ENCODE measurements around the gene POU6F1.
"Not testable (repeated sequence)": the region's sequence is repeated elsewhere in the genome, so short reads cannot be mapped to it uniquely, and the experiment has no call there.

POU6F1 gene

DNA sequence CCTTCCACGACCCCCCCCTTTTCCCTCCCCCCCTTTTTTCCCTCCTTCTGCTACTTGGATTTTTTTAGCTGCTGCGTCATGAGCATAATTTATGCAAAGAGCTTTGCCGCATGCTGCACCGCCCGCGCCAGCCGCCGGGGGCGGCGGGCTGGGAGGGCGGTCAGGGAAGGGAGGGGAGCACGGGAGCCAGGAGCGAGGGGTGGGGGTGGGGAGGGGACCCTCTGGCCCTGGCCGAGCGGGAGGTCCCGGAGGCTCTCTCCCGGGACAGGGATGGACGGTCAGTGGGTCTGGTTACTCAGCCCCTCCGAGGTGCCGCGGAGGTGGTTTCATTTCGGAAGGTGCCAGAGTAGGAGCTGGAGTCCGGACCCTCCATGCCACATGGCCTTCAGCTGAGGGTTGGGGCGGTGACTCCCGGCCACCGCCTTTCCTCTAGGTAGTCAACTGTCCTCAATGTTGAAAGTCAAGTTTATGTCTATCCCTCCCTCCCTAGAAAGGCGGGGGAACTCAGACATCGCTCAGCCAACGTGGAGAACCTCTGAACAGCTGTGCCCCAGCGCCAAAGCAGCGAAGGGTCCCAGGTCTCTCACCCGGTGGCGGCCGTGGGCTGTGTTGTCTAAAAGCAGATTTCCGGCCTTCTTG lies at the start of gene POU6F1:
TSS of gene POU6F1 (minus strand) at position 95 of the 639 bp plus-strand sequence. CDS start 11,226 bp downstream, outside the sequence.
- peak; percentile 88 for DNase-seq (ENCODE audit: low spot score)

- DNase-seq (ENCODE audit: low spot score): no peak
These were observed 47.2 kb upstream of the POU6F1 start for GRCh38 chr12:51265024-51265423.

- DNase-seq (ENCODE audit: low spot score): no peak
These were observed 46.4 kb upstream of the POU6F1 start for GRCh38 chr12:51264297-51264696.

DNA sequence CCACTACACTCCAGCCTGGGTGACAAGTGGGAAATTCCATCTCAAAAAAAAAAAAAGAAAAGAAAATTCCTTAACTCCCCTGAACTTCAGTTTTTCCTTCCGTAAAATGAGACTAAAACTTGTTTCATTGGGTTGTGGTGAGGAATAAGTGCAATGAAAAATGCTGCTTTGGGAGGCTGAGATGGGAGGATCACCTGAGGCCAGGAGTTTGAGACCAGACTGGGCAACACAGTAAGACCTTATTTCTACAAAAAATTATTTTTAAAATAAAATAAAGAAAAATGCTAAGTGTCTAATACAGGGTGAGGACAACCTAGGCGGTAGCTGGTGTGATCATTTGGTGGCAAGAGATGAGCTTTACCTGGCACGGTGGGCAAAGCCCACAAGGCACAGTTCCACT lies 45.5 kb upstream of the POU6F1 start:
- DNase-seq (ENCODE audit: low spot score): no peak

DNA sequence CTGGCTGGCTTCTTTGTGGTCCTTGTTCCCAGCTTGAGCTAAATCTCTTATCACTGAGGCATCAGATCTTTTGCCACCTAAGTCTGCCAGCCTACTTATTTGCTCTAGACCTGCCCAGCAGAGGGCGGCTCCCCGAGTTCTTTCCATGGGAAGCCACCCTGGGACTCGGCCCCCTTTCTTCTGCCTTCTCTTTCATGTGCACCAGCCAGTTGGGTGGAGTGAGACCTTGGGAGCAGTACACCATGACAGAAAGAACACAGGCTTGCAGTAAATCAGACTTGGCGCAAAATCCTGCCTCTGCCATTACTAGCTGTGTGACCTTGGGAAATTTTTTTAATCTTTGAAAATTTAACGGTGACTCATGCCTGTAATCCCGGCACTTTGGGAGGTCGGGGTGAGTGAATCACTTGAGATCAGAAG lies 44.9 kb upstream of the POU6F1 start:
- DNase-seq (ENCODE audit: low spot score): no peak

GRCh38 chr12:51259600-51259999 lies 41.7 kb upstream of the POU6F1 start:
- not testable (repeated sequence) for DNase-seq (ENCODE audit: low spot score)

- no peak for DNase-seq (ENCODE audit: low spot score)
These were observed 36.7 kb upstream of the POU6F1 start for GRCh38 chr12:51254536-51254935.

GRCh38 chr12:51253276-51253675 lies 35.4 kb upstream of the POU6F1 start:
- no peak for DNase-seq (ENCODE audit: low spot score)

GRCh38 chr12:51247523-51248206 lies 29.8 kb upstream of the POU6F1 start:
- no peak for DNase-seq (ENCODE audit: low spot score)

- DNase-seq (ENCODE audit: low spot score): no peak
These were observed 28.5 kb upstream of the POU6F1 start for GRCh38 chr12:51246254-51246853.

DNA sequence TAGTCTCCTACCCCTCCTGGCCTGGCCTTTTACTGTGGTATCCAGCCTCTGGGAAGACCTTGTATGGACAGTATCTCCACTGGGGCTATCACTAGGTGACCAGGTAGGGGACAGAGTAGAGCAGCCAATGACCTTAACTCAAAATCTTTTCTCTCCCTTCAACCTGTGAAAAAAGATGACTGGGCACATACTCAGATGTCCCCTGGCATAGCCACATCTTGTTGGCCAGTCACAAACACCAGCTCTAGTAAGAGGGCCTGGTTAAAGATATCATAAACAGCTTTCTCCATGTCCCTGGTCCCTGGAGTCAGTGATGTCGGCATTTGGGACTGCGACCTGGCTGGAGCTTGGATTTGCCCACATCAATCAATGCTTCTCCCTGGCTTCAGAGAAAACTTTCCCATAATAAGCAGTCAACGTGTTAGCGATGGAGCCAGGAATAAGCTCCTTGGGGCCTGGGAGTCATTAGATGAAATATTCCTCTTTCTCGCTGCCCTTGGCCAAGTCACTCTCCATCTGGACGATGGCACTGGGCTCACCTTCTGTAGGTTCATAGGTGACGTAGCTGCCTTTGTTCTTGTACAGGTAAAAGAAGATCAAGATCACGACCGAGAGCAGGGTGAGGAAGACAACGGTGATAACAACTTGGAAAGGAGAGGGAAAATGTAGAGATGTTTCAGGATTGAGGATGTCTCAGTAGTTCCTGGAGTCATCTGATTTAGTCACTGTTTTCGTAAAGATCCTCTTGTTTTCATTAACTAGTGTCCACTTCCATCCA lies 27.8 kb upstream of the POU6F1 start:
- no peak for DNase-seq (ENCODE audit: low spot score)

DNA sequence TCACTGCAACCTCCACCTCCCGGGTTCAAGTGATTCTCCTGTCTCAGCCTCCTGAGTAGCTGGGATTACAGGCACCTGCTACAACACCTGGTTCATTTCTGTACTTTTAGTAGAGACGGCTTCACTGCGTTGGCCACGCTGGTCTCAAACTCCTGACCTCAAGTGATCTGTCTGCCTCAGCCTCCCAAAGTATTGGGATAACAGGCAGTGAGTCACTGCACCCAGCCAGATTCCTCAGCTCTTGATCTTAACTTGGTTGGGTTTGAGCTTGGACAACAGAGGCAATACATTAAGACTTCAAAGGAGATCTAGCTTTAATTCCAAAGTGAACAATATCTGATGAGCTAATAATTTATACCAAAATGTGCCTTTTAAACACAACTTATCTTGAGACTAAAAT lies 26.4 kb upstream of the POU6F1 start:
- DNase-seq (ENCODE audit: low spot score): no peak

- no peak for DNase-seq (ENCODE audit: low spot score)
These were observed 25.0 kb upstream of the POU6F1 start for GRCh38 chr12:51242876-51243275.

GRCh38 chr12:51242120-51242519 lies 24.3 kb upstream of the POU6F1 start:
- DNase-seq (ENCODE audit: low spot score): no peak

DNA sequence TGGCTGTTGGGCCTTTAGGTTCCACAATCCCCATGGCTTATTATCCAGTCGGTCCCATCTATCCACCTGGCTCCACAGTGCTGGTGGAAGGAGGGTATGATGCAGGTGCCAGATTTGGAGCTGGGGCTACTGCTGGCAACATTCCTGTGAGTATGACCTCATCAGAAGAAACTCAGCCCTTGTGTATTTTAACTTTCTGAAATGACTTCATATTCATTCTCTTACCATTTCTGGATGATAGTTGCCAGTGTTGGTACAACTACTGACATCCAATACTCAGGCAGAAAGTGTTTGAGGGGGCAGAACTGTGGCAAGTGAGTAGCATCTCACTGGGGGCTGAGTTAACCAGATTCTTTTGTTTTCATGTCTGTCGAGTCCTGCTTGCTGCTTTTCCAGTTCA lies 23.1 kb upstream of the POU6F1 start:
- no peak for DNase-seq (ENCODE audit: low spot score)

DNA sequence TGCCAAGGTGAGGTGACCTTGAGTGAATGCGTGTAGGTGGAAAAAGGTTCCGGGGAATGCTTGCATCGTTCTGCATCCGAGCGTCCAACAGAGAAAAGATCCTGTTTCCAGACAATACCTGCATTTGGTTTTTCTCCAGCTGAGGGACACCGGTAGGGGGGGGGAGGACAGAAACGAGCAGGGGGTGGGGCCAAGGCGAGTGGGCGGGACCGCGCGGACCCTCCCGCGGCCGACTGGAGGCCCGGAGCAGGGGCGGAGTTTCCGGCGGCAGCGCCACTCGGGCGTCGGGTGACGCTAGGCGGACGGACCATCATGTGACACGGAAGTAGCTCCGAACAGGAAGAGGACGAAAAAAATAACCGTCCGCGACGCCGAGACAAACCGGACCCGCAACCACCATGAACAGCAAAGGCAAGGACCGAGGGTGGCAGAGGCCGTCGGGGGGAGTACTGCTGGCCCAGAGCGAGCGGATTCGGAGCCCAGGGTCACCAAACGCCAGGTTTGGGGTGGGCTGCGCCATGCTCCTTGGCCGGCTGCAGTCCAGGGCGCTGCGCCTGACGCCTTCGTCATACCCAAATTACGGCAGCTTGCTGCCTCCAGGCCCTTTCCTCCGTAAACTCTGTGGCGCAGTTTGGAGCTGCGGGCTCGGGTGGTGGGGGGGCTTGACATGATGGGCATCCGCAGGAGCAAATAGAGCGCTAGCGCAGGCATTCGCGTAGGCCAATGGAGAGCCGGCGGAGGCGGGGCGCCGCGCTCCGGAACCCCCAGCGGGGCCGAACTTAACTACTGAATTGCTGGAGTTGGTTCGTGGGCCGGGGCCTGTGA lies 20.9 kb upstream of the POU6F1 start, which contains the start of gene DAZAP2:
TSS of gene DAZAP2 (plus strand) at position 317 of the 825 bp plus-strand sequence. CDS start at position 399, 82 bp downstream.
- DNase-seq (ENCODE audit: low spot score): peak; percentile 96

- DNase-seq (ENCODE audit: low spot score): no peak
These were observed 20.2 kb upstream of the POU6F1 start for GRCh38 chr12:51238037-51238509.

DNA sequence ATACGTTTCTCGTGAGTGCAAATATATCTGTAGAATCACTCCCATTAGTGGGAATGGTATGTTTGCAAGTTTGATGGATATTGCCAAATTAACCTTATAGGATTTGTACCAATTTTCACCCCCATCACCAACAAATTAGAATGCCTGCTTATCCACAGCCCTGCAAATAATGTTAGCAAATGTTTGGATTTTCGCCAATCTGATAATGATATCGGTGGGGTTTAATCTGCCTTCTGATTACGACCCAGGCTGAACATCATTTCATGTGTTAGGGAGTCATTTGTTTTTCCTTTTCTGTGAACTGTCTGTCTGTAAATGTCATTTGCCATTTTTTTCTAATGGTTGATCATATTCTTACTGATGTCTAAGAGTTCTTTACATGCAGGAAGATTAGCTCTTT lies 16.7 kb upstream of the POU6F1 start:
- no peak for DNase-seq (ENCODE audit: low spot score)

DNA sequence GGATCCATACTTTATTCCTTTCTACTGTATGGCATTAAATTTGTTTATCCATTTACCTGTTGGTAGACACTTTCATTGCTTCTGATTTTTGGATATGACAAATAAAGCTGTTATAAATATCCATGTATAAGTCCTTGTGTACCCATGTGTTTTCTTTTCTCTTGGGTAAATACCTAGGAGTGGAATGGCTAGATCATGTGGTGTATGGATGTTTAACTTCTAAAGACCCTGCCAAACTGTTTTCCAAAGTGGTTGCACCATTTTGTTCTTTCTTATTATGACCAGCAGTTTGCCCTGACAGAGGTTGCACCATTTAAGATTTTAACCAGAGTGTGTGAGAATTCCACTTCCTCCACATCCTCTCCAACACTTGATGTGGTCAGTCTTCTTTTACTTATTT lies 14.8 kb upstream of the POU6F1 start:
- no peak for DNase-seq (ENCODE audit: low spot score)

GRCh38 chr12:51229116-51229809 lies 11.4 kb upstream of the POU6F1 start:
- no peak for DNase-seq (ENCODE audit: low spot score)

- DNase-seq (ENCODE audit: low spot score): no peak
These were observed 10.1 kb upstream of the POU6F1 start for GRCh38 chr12:51227962-51228361.
